Measurements from ENCODE around the gene KCNQ2.

DNA sequence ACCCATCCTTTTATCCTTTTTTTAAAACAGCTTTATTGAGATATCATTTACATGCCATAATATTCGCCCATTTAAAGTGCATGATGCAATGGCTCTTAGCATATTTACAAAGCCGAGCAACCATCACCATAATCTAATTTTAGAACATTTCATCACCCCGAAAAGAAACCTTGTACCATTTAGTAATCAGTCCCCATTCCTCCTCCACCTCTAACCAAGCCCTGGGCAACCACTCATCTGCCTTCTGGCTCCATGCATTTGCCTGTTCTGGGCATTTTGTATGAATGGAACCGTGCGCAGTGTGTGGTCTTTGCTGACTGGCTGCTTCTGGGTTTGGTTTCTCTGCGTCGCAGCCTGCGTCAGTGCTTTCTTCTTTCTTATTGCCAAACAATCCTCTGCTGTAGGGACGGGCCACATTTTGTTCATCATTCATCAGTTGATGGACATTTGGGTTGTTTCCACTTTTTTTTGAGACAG lies 36.7 kb upstream of the KCNQ2 start:
- TF ChIP-seq CTCF (IDR thresholded peaks at IDR 0.05) (no peak), EP300 (IDR thresholded peaks at IDR 0.05) (no peak), POLR2A (IDR thresholded peaks at IDR 0.05) (no peak)

All from ovary (tissue), 3 donors.